ENCODE results near the gene HIPK4.

GRCh38 chr19:40365613-40366401, 24.2 kb downstream of the HIPK4 start:
- no peak for TF ChIP-seq CTCF (IDR thresholded peaks at IDR 0.05; ENCODE audit: insufficient read depth, low read depth, low read length)
- no peak for TF ChIP-seq EZH2 (IDR thresholded peaks at IDR 0.05; ENCODE audit: insufficient read depth, low read length)
